GM23248 (cell line): Measurements from ENCODE around the gene WWOX. TPM values are rescaled to one million over a fixed set of nuclear protein-coding genes. Genes with fewer than 3 reads are reported as not detected.

ENCODE experiments used
- DNase-seq: peaks from one replicate; pipeline ENCODE4 v3.0.0-alpha.2; 2015
- H2AFZ ChIP-seq: fragments of 200-600 bp; sonication (generic); 2 replicates; pipeline ENCODE4 v1.6.1; 2016; ENCODE audit warnings: antibody characterized with exemption
- H3F3A ChIP-seq: fragments of 200-600 bp; sonication (generic); 2 replicates; pipeline ENCODE4 v1.6.1; 2016; ENCODE audit warnings: mild to moderate bottlenecking, antibody characterized with exemption, mixed run types; ENCODE audit not compliant: insufficient read depth
- H3K27ac ChIP-seq: fragments of 200-600 bp; sonication (generic); 2 replicates; pipeline ENCODE4 v1.5.1; 2016; ENCODE audit warnings: mild to moderate bottlenecking
- H3K27me3 ChIP-seq: fragments of 200-600 bp; sonication (generic); replicated peaks from 2 replicates; pipeline ENCODE4 v1.6.1; 2016; ENCODE audit warnings: mild to moderate bottlenecking; ENCODE audit not compliant: insufficient read depth
- H3K36me3 ChIP-seq: fragments of 200-600 bp; sonication (generic); 2 replicates; pipeline ENCODE4 v1.6.1; 2016; ENCODE audit warnings: low read depth, mild to moderate bottlenecking
- H3K4me1 ChIP-seq: fragments of 200-600 bp; sonication (generic); 2 replicates; pipeline ENCODE4 v1.6.1; 2016; ENCODE audit warnings: mild to moderate bottlenecking; ENCODE audit not compliant: insufficient read depth
- H3K4me2 ChIP-seq: fragments of 200-600 bp; sonication (generic); one replicate; pipeline ENCODE4 v1.6.1; 2016; ENCODE audit warnings: mild to moderate bottlenecking; ENCODE audit not compliant: unreplicated experiment
- H3K4me3 ChIP-seq: fragments of 200-600 bp; sonication (generic); 2 replicates; pipeline ENCODE4 v1.5.1; 2016; ENCODE audit warnings: mild to moderate bottlenecking
- H3K79me2 ChIP-seq: fragments of 200-600 bp; sonication (generic); 2 replicates; pipeline ENCODE4 v1.6.1; 2016; ENCODE audit warnings: mild to moderate bottlenecking; ENCODE audit not compliant: insufficient read depth
- H3K9ac ChIP-seq: fragments of 200-600 bp; sonication (generic); 2 replicates; pipeline ENCODE4 v1.6.1; 2016; ENCODE audit warnings: mild to moderate bottlenecking
- H3K9me2 ChIP-seq: fragments of 200-600 bp; sonication (generic); 2 replicates; pipeline ENCODE4 v1.6.1; 2016; ENCODE audit warnings: mixed run types, mild to moderate bottlenecking, moderate library complexity; ENCODE audit not compliant: insufficient read depth
- H3K9me3 ChIP-seq: fragments of 200-600 bp; sonication (generic); one replicate; pipeline ENCODE4 v1.6.1; 2017; ENCODE audit warnings: low read depth
- H4K20me1 ChIP-seq: fragments of 200-600 bp; sonication (generic); 2 replicates; pipeline ENCODE4 v1.6.0; 2016; ENCODE audit not compliant: insufficient read depth
- EZH2 ChIP-seq: fragments of 200-600 bp; sonication (generic); IDR thresholded peaks from 2 replicates; pipeline ENCODE4 v1.6.1; 2018; ENCODE audit warnings: antibody characterized with exemption, mild to moderate bottlenecking; ENCODE audit not compliant: insufficient read depth, poor library complexity, severe bottlenecking
- EZH2phosphoT487 ChIP-seq: fragments of 200-600 bp; sonication (generic); IDR thresholded peaks from 2 replicates; pipeline ENCODE4 v1.6.1; 2018; ENCODE audit warnings: antibody characterized with exemption, moderate library complexity, mild to moderate bottlenecking, low read depth; ENCODE audit not compliant: insufficient read depth
- WGBS, 2 experiments: methylation state at CpG; one replicate each; pipeline ENCODE4 v1.1.6; 2015 to 2017; ENCODE audit warnings: low lambda C conversion rate in 2 of 2, low coverage in 1 of 2; ENCODE audit errors: missing lambda C conversion rate in 2 of 2; 5-methylcytosine and 5-hydroxymethylcytosine counted together
- in situ Hi-C: fragments of 300-500 bp; cut with MboI; formaldehyde crosslinking; loops from 2 replicates; pipeline ENCODE4 v1.15.0; 2020
- polyA plus RNA-seq: library from polyadenylated mRNA; unstranded; fragments of >200 nt; fragmentation: Nextera tagmentation; extraction: Ambion mirVana; gene quantifications from 2 replicates; pipeline ENCODE4 v1.2.1, GENCODE V29; 2016
- total RNA-seq: library from RNA; depleted of rRNA; stranded (reverse); fragments of >200 nt; shearing (Covaris generic); gene quantifications from 2 replicates; pipeline ENCODE4 v1.2.3, GENCODE V29; 2014

The WWOX gene
- total and polyA plus RNA-seq, 2 experiments from 2014 or later = 4.5 to 6.6 TPM

DNA sequence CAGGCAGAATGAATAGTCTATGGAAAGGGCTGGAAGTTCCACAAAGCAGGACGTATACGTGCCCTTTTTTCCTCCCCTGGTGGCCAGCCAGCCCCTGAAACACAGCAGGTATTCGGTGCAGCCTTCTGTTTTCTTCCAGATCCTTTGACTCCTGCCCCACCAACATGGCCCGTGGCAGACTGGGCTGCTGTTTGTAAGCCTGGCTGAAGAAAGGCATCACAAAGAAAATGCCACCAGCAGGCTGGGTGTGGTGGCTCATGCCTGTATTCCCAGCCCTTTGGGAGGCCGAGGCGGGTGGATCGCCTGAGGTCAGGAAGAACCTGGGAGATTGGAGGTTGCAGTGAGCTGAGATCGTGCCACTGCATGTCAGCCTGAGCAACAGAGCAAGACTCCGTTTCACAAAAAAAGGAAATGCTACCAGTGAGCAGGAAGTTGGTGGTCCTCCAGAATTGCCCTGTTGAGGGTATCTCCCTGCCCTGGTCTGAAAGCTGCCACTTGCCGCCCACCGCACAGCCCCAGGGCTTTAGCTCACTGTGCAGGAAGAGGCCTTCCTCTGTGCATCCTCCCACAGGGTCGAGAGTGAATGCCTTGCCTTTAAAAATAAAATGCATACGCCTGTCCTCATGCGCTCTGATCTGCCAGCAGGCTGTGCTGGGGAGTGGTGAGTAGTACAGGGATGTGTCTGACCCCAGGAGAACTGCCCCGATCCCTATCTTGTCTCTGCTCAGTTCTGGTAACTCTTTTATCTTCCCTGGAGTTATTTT lies 913.4 kb downstream of the WWOX start:
- WGBS, 2 experiments = 64% methylated on average over 15 of the region's 15 CpGs

DNA sequence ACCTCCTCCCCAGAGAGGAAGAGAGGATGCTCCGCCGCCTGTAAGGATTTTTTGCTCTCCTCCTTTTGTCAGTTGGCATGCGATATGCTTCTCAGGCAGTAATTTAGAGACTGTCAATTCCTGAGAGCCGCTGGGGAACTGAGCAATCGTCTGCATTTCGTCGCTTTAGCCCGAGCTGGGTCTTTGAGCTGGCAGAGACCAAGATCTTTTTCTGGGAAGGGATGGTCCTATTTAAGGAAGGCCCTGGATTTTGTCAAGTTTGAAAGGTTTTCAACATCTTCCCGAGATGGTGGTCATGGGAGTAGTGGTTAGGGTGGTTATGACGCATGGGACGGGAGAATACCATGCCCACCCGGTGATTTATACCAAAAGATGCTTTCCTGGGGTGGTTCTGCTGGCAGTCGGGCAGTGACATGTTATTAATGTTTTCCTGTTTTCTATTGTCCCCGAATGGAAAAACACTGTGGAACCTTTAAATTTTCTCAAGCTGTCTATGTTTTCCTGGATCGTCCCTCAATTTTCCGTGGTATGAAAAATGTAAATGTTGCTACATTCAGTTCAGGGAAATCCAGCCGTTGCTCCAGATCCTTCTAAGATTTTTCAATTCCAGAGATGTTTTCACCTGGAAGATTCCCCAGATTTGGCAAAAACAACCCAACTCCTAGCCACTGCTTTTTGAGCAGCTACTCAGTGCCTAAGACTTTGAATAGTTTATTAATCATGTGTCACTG lies 914.6 kb downstream of the WWOX start:
- H3K4me3 ChIP-seq = no peak overlapping the region
- no peaks in the 10 kb centered on the region for H3K79me2 ChIP-seq
- H4K20me1 ChIP-seq = no peaks in the 10 kb centered on the region
- no peaks in the 10 kb centered on the region for H3F3A ChIP-seq
- DNase-seq = no peak
- H2AFZ ChIP-seq = no peak overlapping the region
- H3K36me3 ChIP-seq = no peaks in the 10 kb centered on the region
- H3K9me3 ChIP-seq = no peaks in the 10 kb centered on the region
- no peaks in the 10 kb centered on the region for H3K27me3 ChIP-seq
- no peaks in the 10 kb centered on the region for H3K9me2 ChIP-seq
- TF ChIP-seq EZH2 (no peak), EZH2phosphoT487 (no peak)
- in situ Hi-C loops = no loop called here
- no peak overlapping the region for H3K27ac ChIP-seq
- no peaks in the 10 kb centered on the region for H3K4me1 ChIP-seq
- no peak overlapping the region for H3K9ac ChIP-seq
- no peak overlapping the region for H3K4me2 ChIP-seq
- WGBS, 2 experiments = 2 to 3% methylated on average over 17 of the region's 17 CpGs

More for the DNA sequence above, 913.4 kb downstream of the WWOX start:
- DNase-seq = no peak
- Histone ChIP-seq H3K9me3 (no peaks in the 10 kb centered on the region), H3K27ac (no peak overlapping the region), H3K4me2 (no peak overlapping the region), H3K27me3 (no peaks in the 10 kb centered on the region), H4K20me1 (no peaks in the 10 kb centered on the region), H3F3A (no peaks in the 10 kb centered on the region), H2AFZ (no peak overlapping the region), H3K79me2 (no peaks in the 10 kb centered on the region), H3K9me2 (no peaks in the 10 kb centered on the region), H3K4me1 (no peaks in the 10 kb centered on the region), H3K36me3 (no peaks in the 10 kb centered on the region), H3K9ac (no peak overlapping the region), H3K4me3 (no peak overlapping the region)
- no peak for TF ChIP-seq EZH2
- no peak for TF ChIP-seq EZH2phosphoT487
- in situ Hi-C loops = no loop called here

DNA sequence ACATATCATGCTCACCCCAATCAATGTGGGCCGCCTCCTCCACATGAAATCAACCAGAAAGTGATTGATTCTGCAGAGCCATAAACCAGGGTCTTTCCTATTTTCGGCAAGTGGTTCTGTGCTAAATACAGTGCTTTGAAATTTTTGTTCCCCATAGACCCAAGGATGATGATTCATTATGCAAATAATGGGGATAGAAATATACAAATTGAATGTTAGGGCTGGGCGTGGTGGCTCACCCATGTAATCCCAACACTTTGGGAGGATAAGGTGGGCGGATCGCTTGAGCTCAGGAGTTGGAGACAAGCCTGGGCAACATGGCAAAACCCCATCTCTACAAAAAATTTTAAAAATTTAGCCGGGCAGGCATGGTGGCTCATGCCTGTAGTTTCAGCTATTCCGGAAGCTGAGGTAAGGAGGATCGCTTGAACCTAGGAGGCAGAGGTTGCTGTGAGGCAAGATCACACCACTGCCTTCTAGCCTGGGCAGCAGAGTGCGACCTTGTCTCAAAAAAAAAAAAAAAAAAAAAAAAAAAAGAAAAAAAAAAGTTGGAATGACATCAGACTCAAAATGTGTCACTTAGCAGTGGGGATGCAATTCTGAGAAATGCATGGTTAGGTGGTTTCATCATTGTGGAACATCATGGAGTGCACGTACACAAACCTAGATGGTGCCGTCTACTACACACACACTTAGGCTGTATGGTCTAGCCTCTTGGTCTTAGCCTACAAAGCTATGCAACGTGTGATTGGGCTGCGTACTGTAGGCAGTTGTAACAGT lies 919.4 kb downstream of the WWOX start:
- Histone ChIP-seq H3K9ac (no peak overlapping the region), H3K4me3 (no peak overlapping the region), H3K4me2 (no peak overlapping the region), H3K4me1 (no peaks in the 10 kb centered on the region), H3F3A (no peaks in the 10 kb centered on the region), H2AFZ (no peak overlapping the region), H3K36me3 (no peaks in the 10 kb centered on the region), H4K20me1 (no peaks in the 10 kb centered on the region), H3K27ac (no peak overlapping the region), H3K27me3 (no peaks in the 10 kb centered on the region), H3K9me3 (no peaks in the 10 kb centered on the region), H3K79me2 (no peaks in the 10 kb centered on the region), H3K9me2 (no peaks in the 10 kb centered on the region)
- DNase-seq = no peak
- no peak for TF ChIP-seq EZH2
- TF ChIP-seq EZH2phosphoT487 = no peak
- in situ Hi-C loops = no loop called here
- WGBS, 2 experiments = 57 to 59% methylated on average over 13 of the region's 13 CpGs

DNA sequence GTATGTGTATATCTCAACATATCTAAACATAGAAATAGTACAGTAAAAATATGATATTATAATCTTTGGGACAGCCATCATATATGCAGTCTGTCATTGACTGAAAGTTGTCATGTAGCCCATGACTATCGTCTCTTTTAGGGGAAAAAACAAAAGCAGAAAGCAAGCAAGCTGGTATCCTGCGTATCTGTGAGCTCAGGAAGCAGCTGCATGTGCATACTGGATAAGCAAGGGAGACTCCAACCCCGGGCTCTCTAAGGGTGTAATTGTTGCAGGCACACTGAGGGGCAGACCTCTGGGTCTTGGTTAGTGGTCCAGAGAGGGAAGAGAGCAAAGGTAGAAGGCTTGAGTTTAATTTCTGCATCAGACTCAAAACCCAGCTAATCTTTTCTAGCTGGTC lies 920.0 kb downstream of the WWOX start:
- H3K9me3 ChIP-seq = no peaks in the 10 kb centered on the region
- no peak overlapping the region for H3K4me3 ChIP-seq
- no peaks in the 10 kb centered on the region for H3K9me2 ChIP-seq
- H3K9ac ChIP-seq = no peak overlapping the region
- H3K36me3 ChIP-seq = no peaks in the 10 kb centered on the region
- H3F3A ChIP-seq = no peaks in the 10 kb centered on the region
- no peak overlapping the region for H2AFZ ChIP-seq
- H3K4me1 ChIP-seq = no peaks in the 10 kb centered on the region
- no peaks in the 10 kb centered on the region for H4K20me1 ChIP-seq
- H3K27me3 ChIP-seq = no peaks in the 10 kb centered on the region
- no peak overlapping the region for H3K27ac ChIP-seq
- in situ Hi-C loops = no loop called here
- TF ChIP-seq EZH2 (no peak), EZH2phosphoT487 (no peak)
- 26 to 43% methylated on average over 3 of the region's 3 CpGs for WGBS, 2 experiments
- no peak for DNase-seq
- H3K4me2 ChIP-seq = no peak overlapping the region
- H3K79me2 ChIP-seq = no peaks in the 10 kb centered on the region
